ENCODE measurements around the gene TMEM220. TPM values are rescaled to one million over a fixed set of nuclear protein-coding genes. Genes with fewer than 3 reads are reported as not detected.

TMEM220 gene
- total RNA-seq, 3 donors from 2014 or later (not counting 1 experiment from before 2014, with no cell fraction given) = 0.97 to 2.2 (median 1.4) TPM

GRCh38 chr17:10741416-10742135 lies 11.8 kb upstream of the TMEM220 start:
- peaks cover 0 to 8% of the 10 kb centered on the region in 2 donors for H3K27me3 Mint-ChIP-seq (ENCODE audit: low read depth in 2 of 2)
- no peak overlapping the region for H3K27ac ChIP-seq (ENCODE audit: low read length)
- no peaks in the 10 kb centered on the region for H3K9me3 ChIP-seq (ENCODE audit: control insufficient read depth, insufficient read depth, low read length)
- no peak overlapping the region for H3K27ac Mint-ChIP-seq
- H3K27me3 ChIP-seq (ENCODE audit: control insufficient read depth, insufficient read depth, low read length) = no peaks in the 10 kb centered on the region
- intact Hi-C loops (cut with micrococcal nuclease) = no loop called here
- H3K36me3 Mint-ChIP-seq = no peaks in the 10 kb centered on the region
- DNase-seq (no peak), ATAC-seq (no peak)
- no peak overlapping the region for H3K4me3 Mint-ChIP-seq
- no peaks in the 10 kb centered on the region for H3K9me3 Mint-ChIP-seq
- WGBS (ENCODE audit: insufficient coverage) = 87% methylated on average over 10 of the region's 10 CpGs
- H3K4me1 ChIP-seq (ENCODE audit: control insufficient read depth, insufficient read depth, low read length) = no peaks in the 10 kb centered on the region
- peaks cover 5 to 11% of the 10 kb centered on the region in 2 donors for H3K4me1 Mint-ChIP-seq
- H3K4me3 ChIP-seq (ENCODE audit: low read length) = no peak overlapping the region
- TF ChIP-seq, protein P1, sequence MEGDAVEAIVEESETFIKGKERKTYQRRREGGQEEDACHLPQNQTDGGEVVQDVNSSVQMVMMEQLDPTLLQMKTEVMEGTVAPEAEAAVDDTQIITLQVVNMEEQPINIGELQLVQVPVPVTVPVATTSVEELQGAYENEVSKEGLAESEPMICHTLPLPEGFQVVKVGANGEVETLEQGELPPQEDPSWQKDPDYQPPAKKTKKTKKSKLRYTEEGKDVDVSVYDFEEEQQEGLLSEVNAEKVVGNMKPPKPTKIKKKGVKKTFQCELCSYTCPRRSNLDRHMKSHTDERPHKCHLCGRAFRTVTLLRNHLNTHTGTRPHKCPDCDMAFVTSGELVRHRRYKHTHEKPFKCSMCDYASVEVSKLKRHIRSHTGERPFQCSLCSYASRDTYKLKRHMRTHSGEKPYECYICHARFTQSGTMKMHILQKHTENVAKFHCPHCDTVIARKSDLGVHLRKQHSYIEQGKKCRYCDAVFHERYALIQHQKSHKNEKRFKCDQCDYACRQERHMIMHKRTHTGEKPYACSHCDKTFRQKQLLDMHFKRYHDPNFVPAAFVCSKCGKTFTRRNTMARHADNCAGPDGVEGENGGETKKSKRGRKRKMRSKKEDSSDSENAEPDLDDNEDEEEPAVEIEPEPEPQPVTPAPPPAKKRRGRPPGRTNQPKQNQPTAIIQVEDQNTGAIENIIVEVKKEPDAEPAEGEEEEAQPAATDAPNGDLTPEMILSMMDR (IDR thresholded peaks at IDR 0.05) = no peak
- H3K36me3 ChIP-seq (ENCODE audit: control insufficient read depth, insufficient read depth, low read length) = no peaks in the 10 kb centered on the region

GRCh38 chr17:10739386-10739785 lies 9.6 kb upstream of the TMEM220 start:
- no peak overlapping the region for H3K4me3 Mint-ChIP-seq
- Histone ChIP-seq H3K4me3 (ENCODE audit: low read length) (no peak overlapping the region), H3K9me3 (ENCODE audit: control insufficient read depth, insufficient read depth, low read length) (no peaks in the 10 kb centered on the region), H3K27ac (ENCODE audit: low read length) (no peak overlapping the region), H3K4me1 (ENCODE audit: control insufficient read depth, insufficient read depth, low read length) (no peaks in the 10 kb centered on the region), H3K36me3 (ENCODE audit: control insufficient read depth, insufficient read depth, low read length) (no peaks in the 10 kb centered on the region), H3K27me3 (ENCODE audit: control insufficient read depth, insufficient read depth, low read length) (no peaks in the 10 kb centered on the region)
- intact Hi-C loops (cut with micrococcal nuclease) = no loop called here
- H3K4me1 Mint-ChIP-seq = peaks cover 5 to 6% of the 10 kb centered on the region in 2 donors
- no peak overlapping the region for H3K27ac Mint-ChIP-seq
- H3K36me3 Mint-ChIP-seq = no peaks in the 10 kb centered on the region
- peaks cover 0 to 8% of the 10 kb centered on the region in 2 donors for H3K27me3 Mint-ChIP-seq (ENCODE audit: low read depth in 2 of 2)
- no peak for DNase-seq
- 92% methylated on average over 5 of the region's 5 CpGs for WGBS (ENCODE audit: insufficient coverage)
- TF ChIP-seq, protein P1 (IDR thresholded peaks at IDR 0.05) = no peak
- ATAC-seq = no peak
- no peaks in the 10 kb centered on the region for H3K9me3 Mint-ChIP-seq

GRCh38 chr17:10738521-10739258 lies 8.9 kb upstream of the TMEM220 start:
- DNase-seq (no peak), ATAC-seq (no peak)
- Mint-ChIP-seq H3K27me3 (ENCODE audit: low read depth in 2 of 2) (peaks cover 0 to 8% of the 10 kb centered on the region in 2 donors), H3K27ac (no peak overlapping the region), H3K4me1 (peaks cover 5% of the 10 kb centered on the region in 2 donors), H3K4me3 (no peak overlapping the region), H3K9me3 (no peaks in the 10 kb centered on the region), H3K36me3 (no peaks in the 10 kb centered on the region)
- Histone ChIP-seq H3K27me3 (ENCODE audit: control insufficient read depth, insufficient read depth, low read length) (no peaks in the 10 kb centered on the region), H3K4me3 (ENCODE audit: low read length) (no peak overlapping the region), H3K9me3 (ENCODE audit: control insufficient read depth, insufficient read depth, low read length) (no peaks in the 10 kb centered on the region), H3K4me1 (ENCODE audit: control insufficient read depth, insufficient read depth, low read length) (no peaks in the 10 kb centered on the region), H3K36me3 (ENCODE audit: control insufficient read depth, insufficient read depth, low read length) (no peaks in the 10 kb centered on the region), H3K27ac (ENCODE audit: low read length) (no peak overlapping the region)
- intact Hi-C loops (cut with micrococcal nuclease) = no loop called here
- TF ChIP-seq, protein P1 (IDR thresholded peaks at IDR 0.05) = no peak
- 92% methylated on average over 5 of the region's 5 CpGs for WGBS (ENCODE audit: insufficient coverage)

Measured in natural killer cell (primary cell).